Measurements from ENCODE around the gene KAZN.
A peak's percentile ranks its signal among the peaks of the same experiment; 100 is the strongest.
"Not testable (repeated sequence)": the region's sequence is repeated elsewhere in the genome, so short reads cannot be mapped to it uniquely, and the experiment has no call there.

Gene KAZN

DNA sequence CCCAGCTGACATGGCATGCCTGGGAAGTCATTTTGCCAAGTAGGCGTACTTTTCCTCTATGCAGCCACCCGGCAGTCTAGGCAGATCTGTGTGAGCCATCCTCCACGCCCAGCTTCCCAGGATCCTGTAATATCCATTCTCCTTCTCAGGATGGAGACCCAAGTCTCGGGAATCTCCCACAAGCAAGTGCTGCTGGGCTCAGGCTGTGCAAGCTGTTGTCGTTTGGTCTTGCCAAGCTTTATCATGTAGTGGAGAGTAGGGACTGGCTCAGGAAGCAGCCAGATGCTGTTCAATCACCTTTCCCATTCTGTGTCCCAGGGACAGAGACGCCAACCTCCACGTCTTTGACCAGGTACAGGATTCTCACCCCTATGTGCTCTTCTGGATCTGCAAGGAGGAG is 363.9 kb downstream of the KAZN start:
- DNase-seq = no peak

DNA sequence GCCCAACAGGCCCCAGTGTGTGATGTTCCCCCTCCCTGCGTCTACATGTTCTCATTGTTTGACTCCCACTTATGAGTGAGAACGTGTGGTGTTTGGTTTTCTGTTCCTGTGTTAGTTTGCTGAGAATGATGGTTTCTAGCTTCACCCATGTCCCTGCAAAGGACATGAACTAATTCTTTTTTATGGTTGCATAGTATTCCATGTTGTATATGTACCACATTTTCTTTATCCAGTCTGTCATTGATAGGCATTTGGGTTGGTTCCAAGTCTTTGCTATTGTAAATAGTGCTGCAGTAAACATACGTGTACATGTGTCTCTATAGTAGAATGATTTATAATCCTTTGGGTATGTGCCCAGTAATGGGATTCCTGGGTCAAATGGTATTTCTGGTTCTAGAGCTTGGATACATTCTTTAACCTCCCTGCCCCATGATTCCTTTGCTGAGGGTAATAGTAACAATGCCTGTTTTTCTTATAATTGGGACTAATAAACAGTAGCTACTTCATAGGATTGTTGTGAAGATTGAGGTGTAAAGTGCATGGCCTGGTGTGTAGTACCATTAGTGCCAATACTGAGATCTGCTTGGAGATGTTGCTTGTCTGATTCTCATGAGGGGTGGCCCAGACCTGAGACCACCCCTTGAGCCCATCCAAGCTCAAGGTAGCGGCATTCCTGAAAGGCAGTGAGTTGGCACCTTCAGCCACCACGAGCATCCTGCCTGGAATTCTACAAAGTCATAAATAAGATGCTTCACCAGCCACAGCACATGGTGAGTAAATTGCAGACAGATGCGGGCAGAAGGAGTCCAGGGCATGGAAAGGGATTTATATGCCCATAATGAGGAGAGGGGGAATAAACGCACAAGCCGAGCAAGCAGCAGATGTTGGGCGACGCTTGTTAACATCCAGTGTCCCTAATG is 365.6 kb downstream of the KAZN start:
- DNase-seq = not testable (repeated sequence)

DNA sequence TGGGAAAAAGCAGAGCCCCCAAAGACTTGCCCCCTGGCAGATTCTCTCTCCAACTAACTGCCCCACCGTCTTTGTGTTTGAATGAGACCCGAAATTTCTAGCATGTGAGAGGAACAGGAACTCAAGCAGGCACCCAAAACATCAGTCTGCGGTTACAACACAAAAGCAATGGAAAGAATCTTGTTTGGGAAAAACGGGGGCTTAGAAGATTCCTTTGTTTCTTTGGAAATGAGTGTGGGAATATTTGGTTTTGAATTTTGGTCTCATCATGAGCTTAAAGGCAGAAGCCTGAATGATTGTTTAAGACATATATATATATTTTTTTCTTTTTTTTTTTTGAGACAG is 366.2 kb downstream of the KAZN start:
- DNase-seq = no peak

DNA sequence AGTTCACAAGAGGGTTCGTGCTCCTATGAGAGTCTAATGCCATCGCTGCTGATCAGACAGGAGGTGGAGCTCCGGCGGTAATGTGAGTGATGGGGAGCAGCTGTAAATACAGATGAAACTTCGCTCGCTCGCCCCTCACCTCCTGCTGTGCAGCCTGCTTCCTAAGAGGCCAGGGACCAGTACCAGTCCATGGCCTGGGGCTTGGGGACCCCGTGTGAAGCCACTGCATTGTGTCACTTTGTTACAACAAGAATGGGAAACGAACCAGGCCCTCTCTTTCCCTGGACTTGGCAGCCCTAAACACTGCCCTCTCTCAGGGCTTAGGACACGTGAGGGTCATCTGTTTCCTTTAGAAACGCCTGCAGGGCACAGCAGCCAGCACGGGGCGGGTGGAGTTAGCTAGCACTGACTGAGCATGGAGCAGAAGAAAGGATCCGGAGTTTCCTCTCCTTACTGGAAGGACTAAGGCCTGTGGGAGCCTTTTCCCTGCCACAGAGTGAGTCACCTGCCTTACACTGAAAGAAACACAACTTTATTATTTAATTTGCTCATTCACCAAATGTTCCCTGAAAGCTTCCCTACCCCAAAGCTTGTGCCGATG is 369.9 kb downstream of the KAZN start:
- DNase-seq = no peak

DNA sequence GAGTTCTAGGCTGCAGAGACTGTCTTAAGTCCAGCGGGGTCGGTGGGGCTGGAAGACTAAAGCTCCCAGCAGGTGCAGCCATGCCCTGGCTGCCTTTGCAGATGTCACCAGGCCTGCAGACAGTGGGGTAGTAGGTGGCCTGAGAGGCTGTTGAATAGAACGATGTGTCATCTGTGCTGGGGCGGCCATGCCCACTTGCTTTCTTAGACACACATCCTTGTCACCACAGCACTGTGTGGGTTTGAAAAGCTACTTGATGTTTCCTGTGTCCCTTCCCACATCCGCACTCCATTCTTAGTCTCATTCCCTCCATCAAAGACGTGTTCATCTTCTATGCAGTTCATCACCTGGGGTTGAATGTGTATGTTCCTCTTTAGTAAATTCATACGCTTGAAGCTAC is 370.5 kb downstream of the KAZN start:
- DNase-seq = no peak

DNA sequence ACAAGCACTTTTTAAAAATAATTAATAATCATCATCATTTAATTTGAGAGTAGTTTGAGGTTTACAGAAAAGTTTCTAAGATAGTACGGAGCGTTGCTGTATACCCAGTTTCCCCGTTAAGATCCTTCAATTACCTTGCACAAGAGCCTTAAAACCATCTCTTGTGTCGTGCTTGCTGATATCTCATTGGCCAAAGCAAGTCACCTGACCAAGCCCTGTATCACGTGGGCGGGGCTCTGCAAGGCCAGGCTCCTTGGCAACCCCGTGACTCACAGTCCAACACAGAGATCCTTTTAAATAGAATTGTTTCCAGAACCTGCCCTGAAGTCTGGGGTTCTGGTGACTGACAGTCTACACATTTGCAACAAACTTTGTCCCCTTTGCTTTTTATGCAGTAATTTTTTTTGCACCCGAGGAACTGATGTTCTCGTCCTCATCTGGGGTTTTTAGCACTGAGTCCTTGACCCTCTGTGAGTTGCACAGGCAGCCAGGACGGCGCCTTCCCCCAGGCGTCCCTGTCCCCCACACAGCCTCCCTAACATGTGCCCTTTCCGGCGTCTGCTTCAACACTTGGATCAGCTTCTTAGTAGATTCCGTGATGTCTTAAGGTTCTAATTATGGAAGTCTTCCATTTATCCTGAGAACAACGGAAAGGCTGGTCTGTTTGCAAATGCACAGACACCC is 371.8 kb downstream of the KAZN start:
- peak; percentile 25 for DNase-seq

DNA sequence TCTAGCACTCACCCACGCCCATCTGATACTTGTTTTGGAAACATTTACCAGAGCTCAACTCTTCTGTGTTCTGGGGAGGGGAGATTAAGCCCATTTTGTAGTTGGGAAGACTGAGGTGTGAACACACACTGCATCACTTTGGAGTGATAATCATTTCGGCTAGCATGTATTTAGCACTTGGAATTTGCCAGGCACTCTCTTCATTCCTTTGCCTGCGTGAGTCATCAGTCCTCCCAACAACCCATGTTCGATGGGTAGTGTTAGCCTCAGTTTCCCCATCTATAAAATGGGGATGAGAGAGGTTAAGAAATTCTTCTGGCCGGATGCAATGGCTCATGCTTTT is 372.3 kb downstream of the KAZN start:
- no peak for DNase-seq

DNA sequence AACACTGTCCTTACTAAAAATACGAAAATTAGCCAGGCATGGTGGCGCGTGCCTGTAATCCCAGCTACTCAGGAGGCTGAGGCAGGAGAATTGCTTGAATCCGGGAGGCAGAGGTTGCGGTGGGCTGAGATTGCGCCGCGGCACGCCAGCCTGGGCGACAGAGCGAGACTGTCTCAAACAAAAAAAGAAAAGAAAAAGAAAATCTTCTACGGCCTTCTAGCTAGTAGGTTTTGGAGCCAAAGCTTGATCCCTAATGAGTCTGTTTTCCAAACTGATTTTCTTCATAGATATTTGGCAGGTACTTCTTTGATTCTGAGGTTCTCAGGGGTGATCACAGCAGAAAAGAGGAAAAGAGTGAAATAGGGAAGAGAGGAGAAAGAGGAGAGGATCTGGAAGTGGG is 372.7 kb downstream of the KAZN start:
- DNase-seq = no peak

DNA sequence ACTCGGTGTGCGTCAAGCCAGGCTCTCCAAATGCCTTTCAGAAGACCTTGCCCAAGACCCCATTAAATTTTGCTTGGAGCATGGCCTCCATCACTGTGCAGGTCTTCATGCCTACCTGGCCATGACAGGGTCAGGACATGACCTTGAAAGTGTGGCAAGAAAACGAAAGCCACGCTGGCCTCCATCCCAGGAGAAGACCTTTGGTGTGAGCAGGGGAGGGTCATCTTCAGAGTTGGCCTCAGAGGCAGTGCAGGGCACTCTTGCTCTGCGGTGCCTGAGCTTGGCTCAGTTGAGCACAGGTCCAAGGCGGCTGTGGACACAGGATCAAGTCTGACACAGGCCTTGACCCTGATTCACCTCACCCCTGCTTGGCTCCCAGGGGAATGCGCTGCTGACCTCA is 373.6 kb downstream of the KAZN start:
- no peak for DNase-seq

DNA sequence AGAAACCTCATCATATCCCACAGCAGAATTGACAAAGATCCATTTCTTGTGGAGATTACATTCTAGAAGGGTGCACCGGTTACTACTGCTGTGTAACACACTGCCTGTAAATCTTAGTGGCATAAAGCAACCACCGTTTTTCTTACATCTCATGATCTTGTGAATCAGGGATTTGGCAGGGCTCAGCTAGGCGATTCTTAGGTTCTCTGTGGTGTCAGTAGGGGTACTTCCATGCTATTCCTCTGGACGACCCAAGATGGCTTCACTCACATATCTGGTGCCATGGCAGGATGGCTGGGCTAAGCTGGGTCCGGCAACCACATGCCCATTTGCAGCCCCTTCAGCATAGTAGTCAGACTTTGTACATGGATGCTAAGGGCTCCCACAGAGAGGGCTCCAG is 375.3 kb downstream of the KAZN start:
- no peak for DNase-seq

DNA sequence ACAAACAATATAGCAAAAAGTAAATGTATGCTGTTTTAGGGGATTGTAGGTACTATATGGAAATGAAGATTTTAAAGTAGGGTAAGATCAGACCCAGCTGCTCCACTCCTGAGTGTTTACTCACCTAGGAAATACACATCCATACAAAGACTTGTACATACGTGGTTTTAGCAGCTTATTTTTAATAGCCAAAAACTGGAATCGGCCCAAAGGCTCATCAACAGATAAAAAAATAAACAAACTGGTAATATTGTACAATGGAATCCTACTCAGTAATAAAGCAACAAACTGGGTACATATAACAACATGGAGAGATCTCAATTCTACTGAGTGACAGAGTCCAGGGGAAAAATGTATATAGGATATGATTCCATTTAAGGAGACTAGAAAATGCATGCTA is 375.9 kb downstream of the KAZN start:
- DNase-seq = no peak

DNA sequence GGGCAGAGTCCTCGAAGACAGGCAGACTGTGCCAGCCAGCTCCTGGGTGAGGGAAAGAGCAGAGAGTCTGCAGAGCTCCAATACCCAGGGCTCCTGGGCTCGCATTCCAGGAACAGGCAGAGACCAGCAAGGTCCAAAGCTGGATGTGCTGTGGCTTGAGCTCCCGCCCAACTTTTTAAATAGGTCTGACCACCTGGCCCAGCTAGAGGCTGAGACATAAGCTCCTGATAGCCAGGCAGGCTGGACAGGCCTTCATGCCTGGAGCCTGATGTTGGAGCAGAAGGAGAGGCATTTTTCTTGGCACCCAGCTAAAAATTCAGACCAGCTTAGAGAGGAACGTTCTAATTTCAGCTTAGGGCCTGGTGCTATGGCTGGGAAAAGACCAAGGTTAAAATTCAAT is 376.6 kb downstream of the KAZN start:
- no peak for DNase-seq

DNA sequence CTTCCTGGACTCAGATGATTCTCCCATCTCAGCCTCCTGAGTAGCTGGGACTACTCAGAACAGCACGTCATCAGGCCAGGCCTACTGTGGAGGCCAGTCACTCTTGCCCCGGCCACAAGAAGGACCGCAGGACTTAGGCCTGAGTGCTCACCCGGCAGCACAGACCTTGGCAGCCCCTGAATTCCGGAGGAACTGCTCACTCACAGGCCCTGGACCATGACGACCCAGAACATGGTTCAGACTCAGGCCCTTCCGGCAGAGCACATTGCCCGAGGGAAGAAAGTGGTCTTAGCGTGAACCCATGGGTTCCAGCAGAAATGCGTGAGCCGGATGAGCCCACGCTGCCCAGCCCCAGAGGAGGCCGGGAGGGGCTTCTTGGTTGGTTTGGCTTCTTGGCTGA is 377.8 kb downstream of the KAZN start:
- DNase-seq = no peak

DNA sequence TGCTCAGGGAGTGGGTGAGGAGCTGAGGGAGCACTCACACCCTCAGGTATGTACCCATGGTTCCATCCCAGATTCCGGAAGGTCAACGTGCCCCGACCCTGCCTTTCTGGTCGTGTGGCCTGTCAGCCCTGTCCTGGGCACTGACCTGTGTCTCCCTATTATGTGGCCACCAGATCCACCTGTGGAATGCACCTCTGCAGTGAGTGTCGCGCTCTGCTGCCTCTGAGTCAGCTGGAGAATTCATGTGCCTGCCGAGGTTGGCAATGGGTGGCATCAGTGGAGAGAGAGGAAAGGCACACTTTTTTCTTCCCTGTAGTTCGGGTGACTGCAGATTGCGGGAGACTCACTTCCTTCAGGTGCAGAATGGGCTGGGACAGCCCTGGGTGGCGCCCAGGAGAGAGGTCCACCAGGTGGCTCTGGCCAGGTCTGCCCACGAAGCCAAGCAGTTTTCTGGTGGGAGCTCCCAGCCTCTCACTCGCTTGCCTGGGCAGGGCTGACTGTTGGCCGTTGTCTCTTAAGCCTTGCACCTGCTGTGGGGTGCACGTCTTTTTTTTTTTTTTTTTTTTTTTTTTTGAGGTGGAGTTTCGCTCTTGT is 378.9 kb downstream of the KAZN start:
- no peak for DNase-seq

DNA sequence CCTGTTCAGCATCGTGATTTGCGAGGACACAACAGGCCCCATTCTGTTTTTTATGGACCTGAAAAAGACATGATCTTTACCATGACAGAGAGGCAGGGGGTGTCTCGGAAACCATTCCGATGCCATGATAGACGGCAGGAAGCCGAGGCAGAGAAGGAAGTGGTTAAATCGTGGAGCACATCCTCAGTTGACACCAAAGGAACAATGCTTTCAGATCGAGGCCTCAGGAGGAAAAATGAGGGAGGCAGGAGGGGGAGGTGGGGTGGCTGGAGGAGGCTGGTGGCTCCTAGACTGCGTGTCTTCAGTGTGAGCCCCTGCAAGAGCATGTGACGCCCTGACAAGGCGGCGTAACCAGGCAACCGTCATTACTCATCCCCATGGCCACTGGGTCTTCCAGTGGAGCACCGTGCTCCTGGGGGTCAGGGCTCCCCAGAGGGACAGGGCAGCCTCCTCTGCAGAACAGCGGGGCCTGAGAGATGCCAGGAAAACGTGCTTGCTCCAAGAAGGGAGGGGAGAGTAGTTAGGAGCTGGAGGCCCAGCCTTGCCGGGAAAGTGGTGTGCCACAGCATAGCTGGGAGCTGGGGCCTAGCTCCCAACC is 382.2 kb downstream of the KAZN start:
- DNase-seq = no peak

DNA sequence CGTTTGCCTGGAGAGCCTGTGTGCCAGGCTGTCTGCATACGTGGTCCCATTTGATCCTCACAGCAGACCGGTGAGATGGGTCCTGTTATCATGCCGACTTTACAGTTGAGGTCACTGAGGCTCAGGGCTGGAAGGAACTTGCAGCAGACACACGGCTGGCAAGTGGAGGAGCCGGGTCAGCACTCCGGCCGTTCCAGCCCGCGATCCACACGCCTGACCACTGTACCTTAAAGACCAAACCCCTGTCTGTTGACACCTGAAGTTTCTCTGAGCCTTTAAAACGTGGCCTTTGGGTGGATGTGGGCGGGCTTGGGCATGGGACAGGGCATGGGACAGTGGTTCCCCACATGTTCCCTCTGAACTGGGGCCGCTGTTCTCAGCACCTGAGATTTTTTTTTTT is 383.5 kb downstream of the KAZN start:
- no peak for DNase-seq

DNA sequence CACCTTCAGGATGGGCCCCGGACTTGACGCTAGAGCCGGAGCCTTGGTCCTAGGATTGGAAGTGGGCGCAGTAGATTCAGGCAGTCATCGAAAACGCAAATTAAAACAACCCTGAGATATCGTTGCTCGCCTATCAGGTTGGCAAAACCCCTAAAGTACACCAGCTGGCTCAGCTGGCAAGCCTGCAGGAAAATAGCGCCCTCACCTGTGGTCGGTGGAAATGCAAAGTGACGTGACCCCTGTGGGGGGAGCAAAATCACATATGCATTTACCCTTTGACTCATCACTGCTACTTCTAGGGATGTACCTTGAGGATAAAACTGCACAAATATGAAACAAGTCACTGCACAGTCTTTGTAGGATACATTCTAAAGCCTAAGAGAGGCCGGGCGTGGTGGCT is 384.8 kb downstream of the KAZN start:
- DNase-seq = peak; percentile 18

DNA sequence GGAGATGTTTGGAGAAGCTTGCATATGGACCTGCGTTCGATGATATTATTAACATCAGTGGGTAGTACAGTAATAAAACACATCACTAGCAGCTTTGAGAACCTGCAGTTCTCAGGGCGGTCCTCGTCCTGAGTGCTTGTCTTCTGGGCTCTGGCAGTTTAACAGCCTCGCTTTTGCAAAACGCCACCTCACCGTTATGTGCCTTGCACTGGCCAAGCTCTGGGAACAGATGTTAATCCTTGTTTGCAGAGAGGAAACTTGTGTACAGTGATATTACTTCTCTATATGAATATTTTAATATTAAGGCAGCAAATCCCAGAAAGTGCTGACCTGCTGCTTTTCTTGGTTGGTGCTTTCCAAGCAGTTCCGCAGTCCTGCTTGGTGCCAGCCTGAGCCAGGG is 387.7 kb downstream of the KAZN start:
- no peak for DNase-seq

DNA sequence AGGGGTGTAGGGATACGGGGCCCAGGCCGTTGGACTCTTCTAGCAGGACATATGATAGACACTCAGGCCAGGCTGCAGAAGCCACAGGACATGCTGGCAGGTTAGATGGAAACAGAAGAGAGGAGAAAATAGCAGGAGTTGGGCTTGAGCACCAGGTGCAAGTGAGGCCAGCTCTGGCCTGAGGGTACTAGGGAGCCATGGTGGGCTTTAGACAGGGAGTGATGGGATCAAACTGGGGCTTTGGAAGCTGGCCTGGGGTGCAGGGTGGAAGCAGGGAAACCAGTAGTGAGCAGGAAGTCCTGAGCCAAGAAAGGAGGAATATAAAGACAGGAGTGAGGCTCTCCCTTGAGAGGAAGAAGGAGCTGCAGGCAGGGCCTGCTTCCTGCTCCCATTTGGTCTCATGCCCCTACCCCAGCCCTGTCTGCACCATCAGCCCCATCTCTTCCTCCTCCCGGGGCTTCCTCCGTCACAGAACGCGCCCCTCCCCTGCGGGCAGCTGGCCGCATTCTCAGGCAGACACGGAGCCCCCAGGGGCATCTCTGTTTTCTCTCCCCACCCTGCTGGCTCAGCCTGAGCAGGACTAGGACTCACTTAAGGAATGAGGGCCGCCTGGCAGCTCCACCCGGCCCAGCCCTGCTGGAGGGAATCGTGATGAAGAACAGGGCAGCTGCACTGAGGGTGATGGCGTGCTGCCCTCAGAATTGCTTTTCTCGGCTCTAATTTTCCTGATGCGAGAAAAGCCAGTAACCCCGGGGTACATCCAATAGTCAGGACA is 389.5 kb downstream of the KAZN start:
- no peak for DNase-seq

DNA sequence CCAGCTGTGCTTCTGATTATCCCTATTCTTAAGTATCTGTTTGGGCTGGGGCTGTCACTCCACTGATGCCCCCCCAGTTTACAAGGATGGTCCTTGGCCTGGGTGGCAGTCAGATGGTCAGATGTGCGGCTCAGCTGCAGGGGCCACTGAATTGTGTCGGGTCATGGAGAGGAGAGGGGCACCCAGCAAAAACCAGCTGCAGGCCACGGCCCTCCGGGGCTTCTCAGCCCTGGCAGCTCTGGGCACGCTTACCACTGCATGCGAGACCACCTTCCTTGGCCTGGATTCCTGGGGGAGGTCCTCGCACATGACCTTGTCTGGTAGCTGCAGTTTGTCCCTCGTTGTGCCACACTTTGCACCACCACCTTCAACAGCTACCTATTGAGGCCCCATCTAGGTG is 390.2 kb downstream of the KAZN start:
- no peak for DNase-seq

DNA sequence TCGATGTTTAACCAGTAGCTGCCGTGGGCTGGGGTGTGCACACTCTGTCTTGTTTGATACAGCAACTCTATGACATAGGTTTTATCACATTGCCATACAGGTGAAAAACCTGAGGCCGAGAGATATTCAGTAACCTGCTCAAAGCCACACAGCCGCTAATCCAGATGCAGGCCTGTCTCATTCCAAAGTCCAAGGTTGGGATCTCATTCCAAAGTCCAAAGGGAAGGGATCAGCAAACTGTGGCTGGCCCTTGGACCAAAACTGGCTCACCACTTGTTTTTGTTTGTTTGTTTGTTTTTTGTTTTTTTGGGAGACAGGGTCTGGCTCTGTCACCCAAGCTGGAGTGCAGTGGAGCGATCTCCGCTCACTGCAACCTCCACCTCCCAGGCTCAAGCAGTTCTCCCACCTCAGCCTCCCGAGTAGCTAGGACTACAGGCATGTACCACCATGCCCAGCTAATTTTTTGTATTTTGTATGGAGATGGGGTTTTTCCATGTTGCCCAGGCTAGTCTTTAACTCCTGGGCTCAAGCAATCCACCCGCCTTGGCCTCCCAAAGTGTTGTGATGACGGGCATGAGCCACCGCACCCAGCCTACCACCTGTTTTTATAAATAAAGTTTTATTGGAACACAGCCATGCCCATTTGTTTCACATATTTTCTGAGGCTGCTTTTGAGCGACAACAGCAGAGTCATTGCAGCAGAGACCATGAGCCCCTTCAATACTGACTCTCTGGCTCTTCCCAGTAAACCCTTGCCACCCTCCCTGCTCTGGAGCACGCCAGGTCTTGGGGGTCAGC is 391.6 kb downstream of the KAZN start:
- no peak for DNase-seq

DNA sequence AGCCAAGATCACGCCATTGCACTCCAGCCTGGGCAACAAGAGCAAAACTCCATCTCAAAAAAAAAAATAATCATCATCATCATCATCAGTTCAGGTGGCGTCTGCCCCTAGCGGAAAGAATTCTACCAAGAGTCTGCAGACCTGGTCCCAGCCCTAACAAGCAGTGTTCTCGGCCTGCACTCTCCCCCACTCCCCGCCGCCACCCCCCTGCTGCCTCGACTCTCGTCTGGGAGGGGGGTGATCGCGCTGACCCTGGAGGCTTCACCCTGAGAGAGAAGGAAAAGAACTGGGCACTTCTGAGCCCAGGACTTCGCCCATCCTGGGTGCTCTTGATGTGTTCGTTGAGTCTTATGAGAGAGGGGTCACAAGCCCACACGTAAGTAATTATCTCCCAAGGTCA is 394.9 kb downstream of the KAZN start:
- DNase-seq = no peak

Measured in NCI-H82 (cell line).